ENCODE measurements around the gene CYS1.

Gene CYS1

DNA sequence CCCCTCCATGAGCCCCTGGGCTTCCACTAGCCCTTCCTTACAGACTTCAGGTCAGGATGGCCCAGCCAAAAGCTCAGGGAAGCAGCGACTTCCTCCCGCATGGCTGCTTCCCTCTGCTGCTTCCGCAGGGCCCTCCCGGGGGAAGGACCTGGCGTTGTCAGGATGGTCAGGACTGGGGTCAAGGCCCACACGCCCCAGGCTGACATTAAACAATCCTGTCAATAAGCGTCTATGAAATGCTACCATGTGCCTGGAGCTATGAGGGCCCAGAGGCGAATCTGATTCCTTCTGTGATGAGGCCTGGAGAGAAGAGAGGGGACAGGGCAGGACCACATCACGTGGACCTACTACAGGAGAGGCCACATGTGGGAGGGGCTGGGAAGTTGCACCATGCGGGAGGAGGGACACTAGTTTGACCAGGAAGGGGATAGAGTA lies 17.3 kb downstream of the CYS1 start:
- Histone ChIP-seq H3K36me3 (no peaks in the 10 kb centered on the region), H3K27me3 (no peaks in the 10 kb centered on the region), H3K9me3 (no peaks in the 10 kb centered on the region), H3K27ac (no peak overlapping the region), H3K4me3 (ENCODE audit: low read depth in 1 of 2, low read length in 1 of 2) (no peak overlapping the region), H3K4me1 (ENCODE audit: control insufficient read depth in 1 of 2, insufficient read depth in 1 of 2, low read depth in 1 of 2, low read length in 1 of 2) (peaks cover 12 to 17% of the 10 kb centered on the region in 2 experiments)
- no peak for TF ChIP-seq CTCF (IDR thresholded peaks at IDR 0.05)

DNA sequence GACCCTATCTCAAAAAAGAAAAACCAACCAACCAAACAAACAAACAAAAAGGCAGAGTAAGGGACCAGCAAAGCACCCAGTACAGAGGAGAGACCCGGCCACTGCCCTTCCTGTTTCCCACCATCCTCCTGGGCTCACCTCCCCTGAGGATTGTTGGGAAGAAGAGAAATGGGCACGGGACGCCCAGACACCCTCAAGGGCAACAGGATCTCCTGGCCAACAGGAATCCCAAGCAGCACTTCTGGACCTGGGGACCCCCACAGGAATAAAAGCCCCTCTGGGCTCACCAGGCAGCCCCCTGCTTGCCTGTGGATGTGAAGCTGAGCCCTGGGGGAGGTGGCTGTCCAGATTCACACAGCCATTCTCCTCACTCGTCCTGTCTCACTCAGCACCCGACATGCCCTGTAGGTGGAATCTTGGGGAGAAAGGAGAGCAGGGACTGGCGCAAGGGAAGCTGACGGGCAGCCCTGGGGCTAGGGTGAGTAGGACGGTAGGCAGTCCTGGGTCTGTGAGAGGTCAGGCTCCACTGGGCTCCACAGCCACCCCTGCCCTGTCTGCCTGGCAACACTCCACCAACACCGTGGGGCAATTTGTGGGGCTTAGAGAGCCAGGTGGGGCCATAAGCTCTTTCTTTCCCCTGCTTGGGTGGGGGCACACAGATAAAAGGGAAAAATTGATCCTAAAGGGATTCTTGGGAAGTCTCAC lies 18.8 kb downstream of the CYS1 start:
- no peak overlapping the region for H3K4me3 ChIP-seq (ENCODE audit: low read depth in 1 of 2, low read length in 1 of 2)
- H3K4me1 ChIP-seq (ENCODE audit: control insufficient read depth in 1 of 2, insufficient read depth in 1 of 2, low read depth in 1 of 2, low read length in 1 of 2) = peaks cover 21 to 27% of the 10 kb centered on the region in 2 experiments
- no peaks in the 10 kb centered on the region for H3K9me3 ChIP-seq
- TF ChIP-seq CTCF (IDR thresholded peaks at IDR 0.05) = no peak
- H3K27ac ChIP-seq = no peak overlapping the region
- no peaks in the 10 kb centered on the region for H3K36me3 ChIP-seq
- no peaks in the 10 kb centered on the region for H3K27me3 ChIP-seq

DNA sequence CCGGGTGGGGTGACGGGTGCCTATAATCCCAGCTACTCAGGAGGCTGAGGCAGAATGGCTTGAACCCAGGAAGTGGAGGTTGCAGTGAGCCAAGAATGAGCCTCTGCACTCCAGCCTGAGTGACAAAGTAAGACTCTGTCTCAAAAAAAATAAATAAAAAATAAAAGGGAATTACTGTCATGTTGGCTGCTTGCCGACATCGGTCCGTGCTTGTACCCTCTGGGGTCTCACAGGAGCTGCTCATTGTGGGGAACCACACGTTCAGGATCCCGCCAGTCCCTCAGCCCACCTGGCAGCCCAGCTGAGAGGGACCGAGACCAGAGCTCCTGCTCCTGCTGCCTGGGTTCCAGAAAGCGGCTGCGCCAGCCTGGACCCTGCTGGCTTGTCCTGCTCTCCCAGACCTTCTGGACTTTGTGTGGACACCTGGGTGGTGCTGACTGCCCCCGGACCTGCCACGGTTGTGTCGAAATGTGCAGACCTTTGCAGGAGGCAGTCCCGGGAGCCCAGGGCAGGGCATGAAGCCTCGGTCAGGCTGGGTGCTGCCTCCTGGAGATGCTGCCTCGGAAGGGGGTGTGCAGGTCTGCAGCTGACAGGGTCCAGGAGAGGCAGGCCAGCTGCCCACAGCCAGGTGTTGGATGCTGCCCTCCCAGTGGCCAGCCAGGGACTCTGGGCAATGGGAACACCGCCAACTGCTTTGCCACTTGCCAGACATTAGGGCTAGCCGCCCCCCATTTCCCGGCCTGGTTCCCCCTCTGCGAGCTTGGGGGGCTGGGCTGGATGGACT lies 20.5 kb downstream of the CYS1 start:
- Histone ChIP-seq H3K4me1 (ENCODE audit: control insufficient read depth in 1 of 2, insufficient read depth in 1 of 2, low read depth in 1 of 2, low read length in 1 of 2) (peaks cover 17 to 25% of the 10 kb centered on the region in 2 experiments), H3K27me3 (no peaks in the 10 kb centered on the region), H3K4me3 (ENCODE audit: low read depth in 1 of 2, low read length in 1 of 2) (no peak overlapping the region), H3K9me3 (no peaks in the 10 kb centered on the region), H3K36me3 (no peaks in the 10 kb centered on the region), H3K27ac (no peak overlapping the region)
- no peak for TF ChIP-seq CTCF (IDR thresholded peaks at IDR 0.05)

DNA sequence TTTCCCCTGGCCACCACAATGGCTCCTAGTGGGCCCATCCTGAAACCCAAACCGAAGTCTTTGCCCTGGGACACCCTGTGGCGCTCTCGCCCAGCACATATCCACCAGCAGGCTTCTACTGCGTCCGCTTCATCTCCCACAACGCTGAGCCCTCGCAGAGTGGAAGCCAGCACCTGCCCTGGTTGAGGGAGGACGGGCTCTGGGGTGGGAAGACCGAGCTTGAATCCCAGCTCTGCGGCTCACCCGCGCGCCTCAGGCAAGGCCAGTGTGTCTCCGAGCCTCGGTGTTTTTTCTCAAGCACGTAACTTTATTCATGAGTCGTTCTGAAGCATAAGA lies 21.2 kb downstream of the CYS1 start:
- H3K27me3 ChIP-seq = no peaks in the 10 kb centered on the region
- H3K36me3 ChIP-seq = no peaks in the 10 kb centered on the region
- TF ChIP-seq CTCF (IDR thresholded peaks at IDR 0.05) = no peak
- no peaks in the 10 kb centered on the region for H3K9me3 ChIP-seq
- H3K4me3 ChIP-seq (ENCODE audit: low read depth in 1 of 2, low read length in 1 of 2) = no peak overlapping the region
- no peak overlapping the region for H3K27ac ChIP-seq
- peaks cover 25 to 32% of the 10 kb centered on the region in 2 experiments for H3K4me1 ChIP-seq (ENCODE audit: control insufficient read depth in 1 of 2, insufficient read depth in 1 of 2, low read depth in 1 of 2, low read length in 1 of 2)

DNA sequence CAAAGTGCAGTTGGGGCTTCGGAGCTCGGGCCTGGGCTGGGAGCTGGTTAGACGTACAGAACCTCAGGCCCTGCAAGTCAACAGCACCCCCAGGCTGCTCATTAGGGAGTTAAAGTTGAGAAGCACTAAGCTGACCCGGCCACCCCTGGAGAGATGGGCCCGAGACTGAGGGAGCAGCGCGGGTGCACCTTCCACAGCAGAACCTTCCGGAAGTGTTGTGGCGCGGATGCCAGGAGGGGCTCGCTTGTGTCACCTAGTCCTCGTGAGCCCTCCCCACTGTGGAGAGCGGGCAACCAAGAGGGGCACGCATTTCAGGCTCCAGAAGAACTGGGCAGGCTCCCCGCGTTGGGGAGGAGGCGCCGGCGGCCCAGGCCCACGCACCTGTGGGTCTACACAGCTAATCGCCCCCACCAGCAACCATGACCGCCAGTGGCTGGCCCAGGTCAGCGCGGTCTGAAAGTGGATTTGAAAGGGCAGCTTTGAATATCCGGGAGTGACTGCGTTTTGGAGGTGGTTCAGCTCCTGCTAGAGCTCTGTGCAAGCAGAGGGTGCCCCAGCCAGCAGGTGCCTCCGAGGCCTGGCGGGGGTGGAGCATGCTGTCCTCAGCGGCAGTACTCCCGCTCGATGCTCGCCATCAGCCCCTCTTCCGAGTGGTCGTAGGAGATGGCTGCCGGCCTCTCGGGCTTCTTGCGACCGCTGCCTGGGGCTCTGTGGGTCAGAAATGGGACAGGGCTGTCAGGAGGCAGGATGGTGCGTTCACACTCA lies 21.8 kb downstream of the CYS1 start:
- no peak overlapping the region for H3K4me3 ChIP-seq (ENCODE audit: low read depth in 1 of 2, low read length in 1 of 2)
- H3K36me3 ChIP-seq = no peaks in the 10 kb centered on the region
- H3K27ac ChIP-seq = no peak overlapping the region
- TF ChIP-seq CTCF (IDR thresholded peaks at IDR 0.05) = no peak
- no peaks in the 10 kb centered on the region for H3K27me3 ChIP-seq
- no peaks in the 10 kb centered on the region for H3K9me3 ChIP-seq
- peaks cover 31 to 38% of the 10 kb centered on the region in 2 experiments for H3K4me1 ChIP-seq (ENCODE audit: control insufficient read depth in 1 of 2, insufficient read depth in 1 of 2, low read depth in 1 of 2, low read length in 1 of 2)
